Stimulated activated CD4-positive, alpha-beta T cell treated with anti-CD3 and anti-CD28 coated beads, Interleukin-12 subunit alpha, Interleukin-12 subunit beta, amount 100 ng/mL, for 48 hours (primary cell): ENCODE measurements around the gene SH2D3C.
"Not testable (repeated sequence)": the region's sequence is repeated elsewhere in the genome, so short reads cannot be mapped to it uniquely, and the experiment has no call there.

ENCODE experiments used
- DNase-seq, 3 donors: peaks; one replicate each; pipeline ENCODE4 v3.0.0-alpha.2; 2020; ENCODE audit warnings: low read depth in 2 of 3, low spot score in 1 of 3

The SH2D3C gene

DNA sequence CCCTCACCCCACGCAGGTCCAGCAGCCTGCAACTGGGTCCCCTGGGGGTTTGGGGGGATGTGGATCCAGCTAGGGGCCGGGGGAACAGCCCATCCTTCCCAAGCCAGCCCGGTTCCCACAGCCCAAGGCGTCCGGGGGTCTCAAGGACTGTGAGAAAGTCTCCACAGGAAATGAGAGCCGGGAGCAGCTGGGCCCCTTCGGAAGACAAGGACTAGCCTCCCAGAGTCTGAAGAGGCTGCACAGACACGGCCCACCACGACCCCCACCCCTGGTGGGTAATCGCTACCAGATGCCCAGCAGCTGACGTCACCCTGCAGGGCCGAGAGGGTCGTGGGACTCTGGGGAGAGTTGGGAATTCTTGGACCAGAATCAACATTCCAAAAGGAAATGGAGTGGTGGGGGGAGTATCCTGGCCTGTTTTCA lies 10.5 kb downstream of the SH2D3C start:
- no peak for DNase-seq

DNA sequence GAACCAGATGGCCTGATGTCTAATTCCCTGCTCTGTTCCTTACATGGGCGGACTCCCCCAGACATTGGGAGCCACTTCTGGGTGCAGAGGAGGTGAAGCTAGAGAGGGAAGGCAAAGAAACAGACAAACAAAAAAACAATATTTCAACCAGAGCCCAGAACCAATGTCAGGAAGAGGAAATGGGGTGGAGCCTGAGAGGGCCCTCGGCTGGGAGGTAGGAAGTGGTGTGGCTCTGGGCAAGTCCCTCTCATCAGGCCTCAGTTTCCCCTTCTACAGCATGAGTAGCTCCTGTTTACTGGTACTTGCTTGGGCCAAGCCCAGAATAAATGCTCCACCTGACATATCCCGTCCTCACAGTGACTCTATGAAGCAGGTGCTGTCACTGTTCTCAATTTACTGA lies 11.1 kb downstream of the SH2D3C start:
- no peak for DNase-seq

DNA sequence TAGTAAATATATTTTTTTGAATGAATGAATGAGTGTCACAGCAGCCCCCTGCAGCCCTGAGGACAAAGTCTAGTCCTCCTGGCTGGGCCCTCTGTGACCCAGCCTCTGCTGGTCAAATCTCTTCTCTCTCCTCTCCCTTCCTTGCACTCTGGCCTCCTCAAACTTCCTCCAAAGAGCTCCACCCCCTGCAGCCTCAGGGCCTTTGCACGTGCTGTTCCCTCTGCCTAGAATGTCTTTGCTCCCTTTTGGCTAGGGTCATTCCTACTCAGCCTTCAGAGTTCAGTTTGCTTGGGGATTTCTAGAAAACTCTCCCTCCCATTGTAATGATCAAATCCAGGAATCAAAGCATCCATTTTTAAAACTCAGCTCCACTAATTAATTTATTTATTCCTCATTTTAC lies 13.0 kb downstream of the SH2D3C start:
- no peak for DNase-seq

DNA sequence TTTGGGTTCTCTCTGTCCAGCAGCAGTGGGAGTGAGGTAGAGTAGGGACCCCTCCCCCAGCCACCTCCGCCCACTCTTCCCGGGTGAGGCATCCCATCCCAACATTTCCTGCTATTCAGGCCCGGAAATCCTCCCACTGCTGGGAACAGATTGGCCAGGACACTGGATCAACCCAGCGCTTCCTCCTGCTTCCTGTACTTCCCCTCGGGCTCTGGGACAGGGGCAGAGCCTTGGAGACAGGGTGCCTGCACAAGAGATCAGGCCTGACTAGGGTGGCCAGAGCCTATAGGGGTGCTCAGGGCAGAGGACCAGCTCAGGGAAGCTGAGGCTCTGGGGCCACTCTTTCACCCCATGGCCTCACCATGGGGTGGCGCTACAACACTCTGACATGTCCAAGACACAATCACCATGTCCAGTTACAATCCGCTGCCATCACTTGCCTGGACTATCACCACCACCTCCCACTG lies 14.5 kb downstream of the SH2D3C start:
- no peak for DNase-seq

DNA sequence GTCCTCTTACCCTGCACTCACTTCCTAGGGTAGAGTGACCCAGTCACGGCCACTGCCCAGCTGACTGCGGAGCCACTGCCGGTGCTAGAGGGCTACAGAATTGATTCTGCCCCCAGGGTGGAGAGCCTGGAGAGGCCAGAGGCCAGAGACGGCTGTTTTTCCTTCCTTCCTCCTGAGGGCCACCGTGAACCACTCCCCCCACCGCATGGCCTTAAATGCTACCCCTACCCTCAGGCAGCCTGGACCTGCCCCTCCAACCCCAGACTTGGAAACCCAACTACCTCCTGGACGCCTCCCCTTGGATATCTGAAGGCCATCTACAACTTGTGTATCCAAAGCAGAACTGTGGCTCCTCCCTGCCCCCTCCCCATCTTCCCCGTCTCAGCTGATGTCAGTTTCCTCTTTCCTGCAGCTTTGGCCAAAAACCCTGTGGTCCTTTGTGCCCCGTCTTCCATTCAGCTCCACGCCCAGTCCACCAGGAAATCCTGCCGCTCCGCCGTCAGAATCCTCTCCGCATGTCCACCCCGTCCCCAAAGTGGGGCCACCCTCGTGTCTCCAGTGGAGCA lies 16.3 kb downstream of the SH2D3C start:
- no peak for DNase-seq

DNA sequence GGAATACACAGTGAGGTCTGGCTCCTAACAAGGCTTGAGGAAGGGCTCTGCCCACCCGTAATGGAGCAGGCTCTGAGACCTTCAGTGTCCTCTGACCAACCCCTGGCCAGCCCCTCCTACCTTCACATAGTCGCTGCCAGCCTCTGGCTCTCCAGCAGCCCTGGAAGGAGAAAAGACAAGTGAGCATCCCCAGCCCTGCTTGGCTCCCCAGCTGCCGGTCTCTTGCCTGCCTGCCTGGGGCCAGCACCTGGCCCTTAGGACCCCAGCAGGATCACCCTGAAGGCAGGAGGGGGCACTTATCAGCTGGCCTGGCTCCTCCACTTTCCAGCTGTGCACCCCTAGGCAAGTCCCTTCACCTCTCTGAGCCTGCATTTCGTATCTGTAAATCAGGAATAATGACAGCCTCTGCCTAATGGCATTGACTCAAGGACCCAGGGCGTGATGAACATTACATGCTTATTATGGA lies 16.9 kb downstream of the SH2D3C start:
- no peak for DNase-seq

DNA sequence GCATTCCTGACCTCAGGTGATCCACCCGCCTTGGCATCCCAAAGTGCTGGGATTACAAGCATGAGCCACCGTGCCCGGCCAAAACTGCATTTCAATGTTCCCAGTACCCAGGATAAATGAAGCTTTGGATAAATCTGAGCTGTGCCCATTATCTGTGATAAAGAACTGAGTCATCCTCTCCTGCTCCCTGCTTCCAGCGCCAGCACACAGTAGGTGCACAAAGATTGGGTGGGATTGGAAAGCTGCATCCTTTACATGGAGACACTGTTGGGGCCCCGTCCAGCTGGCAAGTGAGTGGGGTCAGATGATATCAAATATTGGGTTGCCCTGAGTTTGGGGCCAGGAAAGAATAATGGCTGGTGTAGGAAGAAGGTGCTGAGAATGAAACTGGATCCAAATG lies 17.4 kb downstream of the SH2D3C start:
- DNase-seq = no peak

DNA sequence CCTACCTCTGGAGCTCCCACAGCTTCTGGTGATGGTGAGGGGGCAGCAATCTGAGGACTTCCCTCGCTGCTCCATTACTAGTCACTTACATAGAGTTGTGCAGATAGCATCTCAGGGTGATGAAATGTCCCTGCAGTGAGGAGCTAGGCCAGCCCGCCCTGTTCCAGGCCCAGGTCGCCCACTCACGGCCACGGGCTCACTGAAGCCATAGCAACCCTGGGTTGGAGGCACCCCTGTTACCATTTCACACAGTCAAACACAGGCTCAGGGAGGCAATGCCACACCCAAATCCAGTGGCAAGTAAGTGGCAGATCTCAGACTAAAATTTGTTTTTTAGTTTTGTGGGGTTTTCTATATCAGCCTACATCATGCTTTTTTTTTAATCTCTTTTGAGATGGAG lies 19.6 kb downstream of the SH2D3C start:
- DNase-seq = no peak

DNA sequence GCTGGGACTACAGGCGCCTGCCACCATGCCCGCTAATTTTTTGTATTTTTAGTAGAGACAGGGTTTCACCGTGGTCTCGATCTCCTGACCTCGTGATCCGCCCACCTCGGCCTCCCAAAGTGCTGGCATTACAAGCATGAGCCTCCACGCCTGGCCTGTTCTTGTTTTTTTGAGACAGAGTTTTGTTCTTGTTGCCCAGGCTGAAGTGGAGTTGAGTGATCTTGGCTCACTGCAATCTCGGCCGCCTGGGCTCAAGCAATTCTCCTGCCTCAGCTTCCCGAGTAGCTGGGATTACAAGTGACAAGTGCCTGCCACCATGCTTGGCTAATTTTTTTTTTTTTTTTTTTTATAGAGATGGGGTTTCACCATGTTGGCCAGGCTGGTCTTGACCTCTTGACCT lies 21.7 kb downstream of the SH2D3C start:
- DNase-seq = not testable (repeated sequence)

DNA sequence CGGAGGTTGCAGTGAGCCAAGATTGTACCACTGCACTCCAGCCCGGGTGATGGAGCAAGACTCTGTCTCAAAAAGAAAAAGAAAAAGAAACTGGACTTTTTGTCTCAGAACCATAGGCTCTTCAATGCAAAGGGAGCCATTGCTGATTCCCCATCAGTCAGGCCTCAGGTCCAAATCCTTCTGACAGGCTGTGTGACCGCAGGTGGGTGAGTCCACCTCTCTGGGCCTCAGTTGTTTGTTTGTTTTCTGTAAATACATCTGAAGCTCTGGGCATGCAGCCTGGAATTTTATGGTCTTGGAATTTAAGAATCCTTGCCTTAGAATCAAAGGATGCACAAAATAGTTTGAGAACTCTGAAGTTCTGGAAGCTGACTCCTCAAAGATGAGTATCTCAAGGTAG lies 22.2 kb downstream of the SH2D3C start:
- DNase-seq = no peak

DNA sequence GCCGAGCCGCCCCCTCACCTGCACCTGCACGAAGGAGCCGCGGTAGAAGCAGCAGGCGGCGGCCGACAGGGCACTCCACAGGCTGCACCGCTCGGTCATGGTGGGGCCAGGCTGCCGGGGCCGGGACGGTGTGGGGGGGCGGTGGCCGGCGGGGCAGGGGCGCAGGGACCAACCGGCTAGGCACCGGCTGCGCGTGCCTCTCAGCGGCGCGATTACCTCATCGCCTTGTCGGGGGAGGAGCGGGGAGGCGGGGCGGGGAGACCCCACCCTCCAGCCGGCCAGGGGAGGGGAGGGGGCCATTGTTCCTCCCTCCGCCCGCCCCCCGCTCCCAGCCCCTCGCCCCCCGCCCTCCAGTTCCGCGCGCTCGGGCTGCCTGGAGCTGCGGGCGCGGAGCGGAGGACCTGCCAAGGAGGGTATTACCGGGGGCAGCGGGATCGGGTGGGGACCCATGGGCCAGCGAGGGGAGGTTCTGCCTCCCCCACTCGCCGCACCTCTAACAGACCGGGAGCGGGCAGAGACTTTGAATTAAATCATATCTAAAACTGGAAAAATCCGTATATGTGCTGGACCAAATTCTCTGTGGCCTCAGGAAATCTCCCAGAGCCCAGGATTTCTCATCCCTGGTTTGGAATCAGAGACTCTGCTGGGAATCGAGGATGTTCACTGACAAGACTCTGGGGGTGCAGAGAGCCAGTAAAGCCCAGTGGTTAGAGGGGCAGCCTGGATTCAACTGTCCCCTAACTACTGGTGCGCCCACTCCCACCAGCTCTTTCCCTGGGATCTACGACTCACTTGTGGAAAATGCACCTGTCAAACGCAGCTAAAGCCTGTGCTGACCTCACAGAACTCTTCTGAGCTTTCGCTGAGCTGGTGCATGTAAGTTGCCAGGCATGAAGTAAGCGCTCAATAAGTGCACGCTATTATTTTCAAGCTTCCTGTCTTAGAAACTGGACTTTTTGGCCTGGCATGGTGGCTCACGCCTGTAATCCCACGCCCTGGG lies 23.1 kb downstream of the SH2D3C start:
- DNase-seq = no peak

DNA sequence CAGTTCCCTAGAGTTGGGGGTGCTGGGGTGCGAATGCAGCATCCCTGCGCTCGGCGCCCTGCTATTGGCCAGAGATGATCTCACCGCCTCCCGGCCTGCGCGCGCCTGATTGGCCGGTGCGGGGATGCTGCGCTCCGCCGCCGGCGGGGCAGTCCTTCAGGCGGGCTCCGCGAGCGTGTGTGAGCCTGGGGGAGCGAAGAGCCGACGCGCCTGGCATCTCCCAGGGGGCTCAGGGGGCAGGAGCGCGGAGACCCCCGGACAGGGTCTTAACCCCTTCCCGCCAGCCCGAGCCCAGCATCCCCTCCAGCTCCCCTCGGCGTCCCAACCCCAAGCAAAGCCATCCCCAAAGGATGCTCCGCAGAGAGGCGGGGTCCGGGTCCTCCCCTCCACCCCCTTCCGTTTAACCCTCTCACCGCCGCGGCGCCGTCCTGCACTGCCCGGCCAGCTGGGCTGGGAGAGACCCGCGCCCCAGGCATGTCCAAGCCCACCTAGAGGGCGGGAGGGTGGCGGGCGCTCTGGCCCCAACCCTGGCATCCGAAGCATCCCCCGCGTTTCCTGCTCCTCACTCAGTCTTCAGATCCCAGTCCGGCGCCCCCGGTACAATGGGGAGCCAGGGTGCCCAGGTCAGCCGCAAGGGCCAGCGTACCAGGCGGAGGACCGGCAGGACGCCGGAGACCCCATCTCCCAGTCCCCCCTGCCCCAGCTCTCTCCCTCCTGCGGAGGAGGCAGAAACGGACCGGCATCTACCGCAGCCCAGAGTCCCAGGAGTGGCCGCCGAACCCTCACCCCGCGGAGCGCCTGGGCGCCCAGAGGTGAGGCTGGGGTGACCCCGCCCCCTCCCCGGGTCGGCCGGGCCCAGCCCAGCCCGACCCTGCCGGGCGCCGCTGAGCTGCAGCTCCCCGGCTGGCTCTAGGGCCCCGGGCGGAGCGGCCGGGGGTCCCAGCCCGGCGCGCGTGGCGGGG lies 24.1 kb downstream of the SH2D3C start:
- no peak for DNase-seq

DNA sequence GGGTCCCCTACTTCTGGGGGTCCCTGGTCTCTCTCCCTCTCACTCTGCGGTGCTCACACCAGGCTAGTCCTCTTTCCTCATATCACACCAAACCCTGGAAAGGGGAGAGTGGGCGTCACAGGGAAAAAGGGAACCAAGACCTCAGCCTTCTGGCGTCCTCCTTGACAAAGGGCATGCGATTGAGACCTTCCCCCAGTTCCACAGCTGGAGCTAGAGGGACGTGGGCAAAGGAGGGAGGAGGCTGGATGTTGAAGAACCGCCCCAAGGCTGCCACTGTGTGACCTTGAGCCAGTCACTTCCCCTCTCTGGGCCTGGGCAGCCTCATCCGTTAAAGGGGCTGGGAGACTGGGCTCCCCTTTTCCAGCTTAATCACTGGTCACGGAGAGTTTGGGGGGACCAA lies 24.8 kb downstream of the SH2D3C start:
- no peak for DNase-seq

DNA sequence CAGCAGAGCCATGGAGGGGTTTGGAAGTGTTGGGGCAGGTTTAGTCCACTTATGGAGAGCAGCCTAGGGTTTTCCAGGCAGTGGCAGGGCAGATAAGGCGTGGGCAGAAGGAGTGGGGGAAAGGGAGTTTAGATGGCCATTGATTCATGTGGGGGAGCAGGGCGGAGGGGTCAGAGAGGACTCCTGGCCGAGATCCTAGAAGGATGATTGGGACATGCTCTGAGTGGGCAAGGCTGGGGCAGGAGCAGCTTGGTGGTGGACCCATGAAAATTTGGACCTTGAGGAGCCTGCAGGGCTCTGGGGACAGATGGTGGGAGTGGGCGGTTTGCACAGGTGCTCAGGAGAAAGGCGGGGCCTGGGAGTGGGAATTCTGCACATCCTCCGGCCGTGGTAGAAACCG lies 25.3 kb downstream of the SH2D3C start:
- no peak for DNase-seq

DNA sequence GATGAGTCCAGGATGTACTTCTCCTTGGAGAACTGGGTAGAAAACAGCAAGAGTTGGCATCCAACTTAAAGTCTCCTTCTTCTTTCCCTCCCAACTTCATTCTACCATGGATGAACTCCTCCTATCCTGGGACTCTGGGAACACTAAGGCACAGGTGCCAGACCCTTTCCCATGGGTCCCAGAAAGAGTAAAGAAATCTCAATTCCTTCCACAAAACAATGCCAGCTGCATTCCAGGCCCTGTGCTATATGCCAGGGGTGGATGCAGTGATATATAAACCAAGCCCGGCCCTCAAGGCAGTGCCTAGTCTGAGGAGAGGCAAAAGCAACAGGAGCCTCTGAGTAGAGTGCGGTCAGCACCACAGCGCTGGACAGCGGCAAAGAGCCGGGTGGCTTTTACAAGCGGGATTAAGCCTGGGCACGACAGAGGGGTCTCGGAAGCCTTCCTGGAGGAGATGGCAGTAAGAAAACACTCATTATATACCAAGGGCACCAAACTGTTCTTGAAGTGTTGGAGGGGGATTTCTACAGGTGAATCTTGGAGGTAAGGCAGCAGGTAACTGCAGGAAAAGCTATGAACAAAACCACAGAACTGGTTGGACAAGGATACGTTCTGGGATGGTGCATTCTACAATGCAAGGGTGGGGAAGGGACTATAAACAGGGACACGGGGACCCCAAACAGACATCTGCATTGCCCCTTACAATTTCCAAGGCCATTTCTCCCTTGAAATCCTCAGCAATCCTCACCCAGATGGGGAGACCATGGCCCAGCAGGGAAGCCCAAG lies 27.0 kb downstream of the SH2D3C start:
- no peak for DNase-seq

DNA sequence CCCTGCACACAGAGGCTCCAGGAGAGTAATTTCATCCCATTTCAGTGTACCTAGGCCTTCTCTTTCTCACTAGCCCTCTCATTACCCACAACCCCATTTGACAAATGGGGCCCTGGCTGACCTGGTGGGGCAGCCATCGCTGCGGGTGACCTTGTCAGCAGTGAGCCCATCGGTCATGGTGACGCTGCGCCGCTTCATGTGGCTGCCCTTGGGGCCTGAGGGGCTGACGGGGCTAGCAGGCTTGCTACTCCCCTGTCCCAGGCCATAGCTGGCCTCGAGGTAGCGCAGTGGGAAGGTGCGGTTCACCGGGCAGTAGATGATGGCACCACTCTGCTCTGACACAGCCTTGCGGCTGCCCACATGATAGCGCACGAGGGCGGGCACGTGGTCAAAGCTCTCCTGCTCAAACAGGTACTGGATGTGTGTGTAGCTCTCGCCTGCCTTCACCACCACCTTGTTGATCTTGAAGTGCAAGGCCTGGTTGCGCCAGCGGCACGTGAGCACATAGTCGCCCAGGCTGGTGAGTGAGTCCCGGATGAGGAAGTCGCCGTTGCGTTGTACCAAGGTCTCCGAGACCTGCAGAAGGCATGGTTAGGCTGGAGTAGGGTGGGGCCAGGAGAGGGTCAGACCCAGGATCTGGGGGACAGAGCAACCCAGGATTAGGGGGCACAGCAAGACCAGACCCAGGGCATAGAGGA lies 29.2 kb downstream of the SH2D3C start:
- DNase-seq = no peak

DNA sequence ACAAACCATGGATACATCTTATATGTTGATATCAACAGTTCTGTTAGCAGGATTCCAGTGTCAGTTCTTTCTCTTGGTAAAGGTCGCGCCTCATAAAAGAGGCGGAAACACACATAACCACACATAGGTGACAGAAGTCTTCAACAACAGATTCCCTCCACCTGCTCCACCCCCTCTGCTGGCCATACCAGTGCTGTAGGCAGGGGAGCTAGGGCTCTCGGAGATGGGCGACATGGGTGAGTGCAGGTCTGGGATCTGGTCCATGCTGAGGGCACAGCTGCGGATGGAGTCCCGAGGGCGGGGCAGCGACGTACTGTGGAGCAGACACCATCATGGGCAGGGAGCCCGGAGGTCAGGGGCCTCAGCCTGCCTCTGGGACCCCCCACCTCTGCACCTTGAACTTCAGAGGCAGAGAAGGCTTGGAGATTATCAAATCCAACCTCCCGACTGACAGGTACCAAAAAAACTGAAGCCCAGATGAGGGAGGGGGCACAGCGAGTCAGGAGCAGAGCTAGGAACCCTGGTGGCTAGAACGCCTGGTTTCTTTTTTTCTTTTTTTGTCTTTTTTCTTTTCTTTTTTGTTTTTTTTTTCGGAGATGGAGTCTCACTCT lies 31.4 kb downstream of the SH2D3C start:
- DNase-seq = no peak

DNA sequence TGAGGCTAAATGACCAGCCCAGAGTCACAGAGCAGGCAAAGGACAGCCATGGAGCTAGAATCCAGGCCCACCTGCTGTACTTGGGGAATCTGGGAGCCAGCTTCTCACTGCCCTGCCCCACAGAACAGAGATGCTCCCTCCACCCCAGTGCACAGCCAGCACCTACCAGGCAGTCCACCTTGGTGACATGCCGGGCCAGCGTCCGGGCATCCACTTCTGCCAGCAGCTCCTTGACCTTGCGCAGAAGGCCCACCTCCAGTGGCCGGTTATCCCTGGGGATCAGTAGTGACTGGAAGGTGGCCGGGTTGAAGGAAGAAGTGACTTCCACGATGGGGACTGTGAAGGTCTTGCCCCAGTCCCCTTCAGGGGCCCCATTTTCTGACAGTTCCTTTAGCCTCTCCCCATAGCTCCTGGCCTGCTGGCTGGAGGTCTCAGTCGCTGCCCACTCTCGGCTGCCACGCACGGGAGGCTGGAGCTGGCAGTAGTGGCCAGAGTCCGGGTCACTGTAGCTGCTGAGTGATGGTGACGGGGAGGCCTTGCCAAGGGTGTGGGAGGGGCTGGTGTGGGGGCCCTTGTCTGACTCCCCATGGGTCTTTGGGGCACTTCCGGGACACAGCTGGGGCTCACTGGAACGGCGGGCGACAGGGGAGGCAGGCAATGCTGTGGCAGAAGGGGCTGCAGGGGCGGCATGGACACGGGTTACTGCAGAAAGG lies 33.9 kb downstream of the SH2D3C start:
- DNase-seq = no peak
